H9 (cell line): ENCODE measurements around the gene HSPA12A. TPM values are rescaled to one million over a fixed set of nuclear protein-coding genes. Genes with fewer than 3 reads are reported as not detected.

Experiments used
- DNase-seq: peaks from one replicate; pipeline ENCODE4 v3.0.0-alpha.2; 2017
- H2AFZ ChIP-seq: one replicate; pipeline ENCODE4 v1.6.1; 2013; ENCODE audit warnings: mild to moderate bottlenecking, low read length, control low read depth, moderate library complexity
- H2AK5ac ChIP-seq: 2 replicates; pipeline ENCODE4 v1.6.1; 2013; ENCODE audit warnings: low read length, control low read depth, mixed read lengths; ENCODE audit not compliant: insufficient read length
- H2BK120ac ChIP-seq: one replicate; pipeline ENCODE4 v1.6.1; 2013; ENCODE audit warnings: low read depth, mild to moderate bottlenecking, low read length, control low read depth, inconsistent platforms; ENCODE audit not compliant: poor library complexity, severe bottlenecking
- H2BK12ac ChIP-seq: 2 replicates; pipeline ENCODE4 v1.6.1; 2013; ENCODE audit warnings: low read length, control low read depth, mixed read lengths, low read depth; ENCODE audit not compliant: insufficient read length
- H2BK15ac ChIP-seq: 2 replicates; pipeline ENCODE4 v1.6.1; 2013; ENCODE audit warnings: low read depth, low read length, control low read depth
- H2BK20ac ChIP-seq: one replicate; pipeline ENCODE4 v1.6.1; 2013; ENCODE audit warnings: low read depth, mild to moderate bottlenecking, low read length, control low read depth, inconsistent platforms; ENCODE audit not compliant: poor library complexity, severe bottlenecking
- H2BK5ac ChIP-seq: 2 replicates; pipeline ENCODE4 v1.6.1; 2013; ENCODE audit warnings: low read length, control low read depth, mixed read lengths; ENCODE audit not compliant: insufficient read length
- H3K14ac ChIP-seq: 2 replicates; pipeline ENCODE4 v1.6.1; 2013; ENCODE audit warnings: low read length, control low read depth; ENCODE audit not compliant: insufficient read depth
- H3K18ac ChIP-seq: 2 replicates; pipeline ENCODE4 v1.6.1; 2013; ENCODE audit warnings: low read depth, mild to moderate bottlenecking, mixed read lengths, low read length, control low read depth; ENCODE audit not compliant: insufficient read length
- H3K23ac ChIP-seq: 2 replicates; pipeline ENCODE4 v1.6.1; 2013; ENCODE audit warnings: low read length, control low read depth, mixed read lengths, low read depth; ENCODE audit not compliant: insufficient read length
- H3K23me2 ChIP-seq: 2 replicates; pipeline ENCODE4 v1.6.1; 2013; ENCODE audit warnings: low read depth, mild to moderate bottlenecking, mixed read lengths, low read length, control low read depth; ENCODE audit not compliant: insufficient read length, poor library complexity, severe bottlenecking
- H3K27ac ChIP-seq: 2 replicates; pipeline ENCODE4 v1.5.1; 2013; ENCODE audit warnings: low read length, control low read depth, mixed read lengths, low read depth; ENCODE audit not compliant: insufficient read length
- H3K27me3 ChIP-seq: 2 replicates; pipeline ENCODE4 v1.6.1; 2013; ENCODE audit warnings: low read length, control low read depth, inconsistent platforms; ENCODE audit not compliant: insufficient read depth
- H3K4ac ChIP-seq: 2 replicates; pipeline ENCODE4 v1.6.1; 2013; ENCODE audit warnings: low read depth, mild to moderate bottlenecking, control low read depth, inconsistent platforms, low read length, moderate library complexity
- H3K4me1 ChIP-seq: 2 replicates; pipeline ENCODE4 v1.6.1; 2013; ENCODE audit warnings: low read length, control low read depth, inconsistent platforms; ENCODE audit not compliant: insufficient read depth
- H3K4me2 ChIP-seq: 2 replicates; pipeline ENCODE4 v1.6.1; 2013; ENCODE audit warnings: low read length, control low read depth, mixed read lengths; ENCODE audit not compliant: insufficient read length, insufficient read depth
- H3K56ac ChIP-seq: 2 replicates; pipeline ENCODE4 v1.6.1; 2013; ENCODE audit warnings: low read depth, mild to moderate bottlenecking, mixed read lengths, low read length, control low read depth; ENCODE audit not compliant: insufficient read length
- H3K79me1 ChIP-seq: 2 replicates; pipeline ENCODE4 v1.6.1; 2013; ENCODE audit warnings: low read depth, mild to moderate bottlenecking, moderate library complexity, low read length, control low read depth, inconsistent platforms; ENCODE audit not compliant: insufficient read depth, poor library complexity, severe bottlenecking
- H3K79me2 ChIP-seq: 2 replicates; pipeline ENCODE4 v1.6.1; 2013; ENCODE audit warnings: low read length, control low read depth, inconsistent platforms; ENCODE audit not compliant: insufficient read depth
- H3K9ac ChIP-seq: 2 replicates; pipeline ENCODE4 v1.6.1; 2013; ENCODE audit warnings: low read length, control low read depth, mixed read lengths; ENCODE audit not compliant: insufficient read length; ENCODE audit errors: extremely low read depth
- H3K9me3 ChIP-seq: one replicate; pipeline ENCODE4 v1.6.1; 2013; ENCODE audit warnings: low read depth, low read length, inconsistent platforms; ENCODE audit not compliant: control insufficient read depth
- H3T11ph ChIP-seq: one replicate; pipeline ENCODE4 v1.6.1; 2013; ENCODE audit warnings: mild to moderate bottlenecking, low read length, control low read depth, inconsistent platforms
- H4K20me1 ChIP-seq: one replicate; pipeline ENCODE4 v1.6.1; 2013; ENCODE audit not compliant: control insufficient read depth, insufficient read length, insufficient read depth
- H4K5ac ChIP-seq: 2 replicates; pipeline ENCODE4 v1.6.1; 2013; ENCODE audit warnings: low read depth, mild to moderate bottlenecking, mixed read lengths, low read length, control low read depth; ENCODE audit not compliant: insufficient read length
- H4K8ac ChIP-seq: replicated peaks from 2 replicates; pipeline ENCODE4 v1.6.1; 2013; ENCODE audit warnings: low read length, control low read depth, mixed read lengths, low read depth; ENCODE audit not compliant: insufficient read length
- H4K91ac ChIP-seq: 2 replicates; pipeline ENCODE4 v1.6.1; 2013; ENCODE audit warnings: low read depth, mild to moderate bottlenecking, moderate library complexity, mixed read lengths, low read length, control low read depth; ENCODE audit not compliant: insufficient read length
- H3K27ac Mint-ChIP-seq, 3 experiments: 2 replicates in 2 of 3; 3 replicates in 1 of 3; pipeline ENCODE4 v1.8.0; 2020 to 2021; ENCODE audit warnings: mixed read lengths in 3 of 3, mild to moderate bottlenecking in 1 of 3, moderate library complexity in 1 of 3
- H3K27me3 Mint-ChIP-seq: 2 replicates; pipeline ENCODE4 v1.8.0; 2021; ENCODE audit warnings: low read depth, mild to moderate bottlenecking, moderate library complexity, mixed read lengths
- H3K36me3 Mint-ChIP-seq, 3 experiments: 2 replicates in 2 of 3; 3 replicates in 1 of 3; pipeline ENCODE4 v1.8.0; 2020 to 2021; ENCODE audit warnings: low read depth in 3 of 3, mixed read lengths in 3 of 3; ENCODE audit not compliant: insufficient read depth in 1 of 3
- H3K4me1 Mint-ChIP-seq, 2 experiments: 2 replicates each; pipeline ENCODE4 v1.8.0; 2020; ENCODE audit warnings: mixed read lengths in 2 of 2
- H3K4me3 Mint-ChIP-seq, 2 experiments: 2 replicates in 1 of 2; 3 replicates in 1 of 2; pipeline ENCODE4 v1.8.0; 2020 to 2021; ENCODE audit warnings: mild to moderate bottlenecking in 2 of 2, mixed read lengths in 2 of 2, moderate library complexity in 1 of 2
- H3K9me3 Mint-ChIP-seq, 2 experiments: 2 replicates in 1 of 2; 3 replicates in 1 of 2; pipeline ENCODE4 v1.8.0; 2020; ENCODE audit warnings: mild to moderate bottlenecking in 2 of 2, mixed read lengths in 2 of 2, moderate library complexity in 1 of 2
- CTCF ChIP-seq: fragments of 200-600 bp; sonication (generic); conservative IDR thresholded peaks from 3 replicates; pipeline ENCODE4 v1.8.0; 2021; ENCODE audit warnings: antibody characterized with exemption, mild to moderate bottlenecking
- WGBS: extraction: QIAGEN DNeasy Blood & Tissue Kit; methylation state at CpG from one replicate; pipeline ENCODE4 v1.1.7; 2013; ENCODE audit warnings: missing lambda C conversion rate, low lambda C conversion rate, mixed read lengths; ENCODE audit not compliant: insufficient read length; ENCODE audit errors: extremely low coverage; 5-methylcytosine and 5-hydroxymethylcytosine counted together
- total RNA-seq: library from RNA; stranded (reverse); gene quantifications from 2 replicates; pipeline ENCODE4 v1.2.1, GENCODE V29; 2021

Gene HSPA12A
- total RNA-seq, 1 experiment from 2014 or later, result 3.2 TPM

- no peak overlapping the region for H2AFZ ChIP-seq
- H2BK20ac ChIP-seq, result no peak overlapping the region
- H2BK120ac ChIP-seq, result no peak overlapping the region
- WGBS, result no CpG with 5 or more reads among the region's 29 CpGs
- H2BK12ac ChIP-seq, result no peak overlapping the region
- H3K27me3 Mint-ChIP-seq, result peaks cover 19% of the 10 kb centered on the region
- no peak overlapping the region for H3T11ph ChIP-seq
- no peak overlapping the region for H4K91ac ChIP-seq
- H2BK5ac ChIP-seq, result no peak overlapping the region
- H3K79me1 ChIP-seq, result no peaks in the 10 kb centered on the region
- no peaks in the 10 kb centered on the region for H3K23me2 ChIP-seq
- no peak overlapping the region for H3K23ac ChIP-seq
- peak overlapping the region; percentile 55 to 68 for H3K4me3 Mint-ChIP-seq
- no peaks in the 10 kb centered on the region for H3K9me3 ChIP-seq
- H3K27ac ChIP-seq, result no peak overlapping the region
- no peak overlapping the region for H4K5ac ChIP-seq
- H3K14ac ChIP-seq, result no peak overlapping the region
- H4K20me1 ChIP-seq, result no peaks in the 10 kb centered on the region
- H3K27ac Mint-ChIP-seq, result no peak overlapping the region
- H3K56ac ChIP-seq, result no peak overlapping the region
- TF ChIP-seq CTCF, result peak; percentile 100
- H2AK5ac ChIP-seq, result no peak overlapping the region
- no peak overlapping the region for H3K18ac ChIP-seq
- DNase-seq, result peak; percentile 89
- H3K79me2 ChIP-seq, result no peaks in the 10 kb centered on the region
- H3K9me3 Mint-ChIP-seq, result peaks cover 0 to 3% of the 10 kb centered on the region in 2 experiments; a peak in 2 of 5 replicates
- no peak overlapping the region for H3K4ac ChIP-seq
- H2BK15ac ChIP-seq, result no peak overlapping the region
- H3K9ac ChIP-seq, result no peak overlapping the region
- H3K4me1 ChIP-seq, result no peaks in the 10 kb centered on the region
- H3K4me2 ChIP-seq, result peak overlapping the region; percentile 37
- H3K27me3 ChIP-seq, result no peaks in the 10 kb centered on the region
- H3K36me3 Mint-ChIP-seq, result no peaks in the 10 kb centered on the region; a peak in 1 of 7 replicates
- H3K4me1 Mint-ChIP-seq, result peaks cover 4 to 10% of the 10 kb centered on the region in 2 experiments
- H4K8ac ChIP-seq, result no peak overlapping the region
Observed at GRCh38 chr10:116787893-116788665, 45.7 kb upstream of the HSPA12A start.
